Measurements from ENCODE around the gene PAN2.
"Not testable (repeated sequence)": the region's sequence is repeated elsewhere in the genome, so short reads cannot be mapped to it uniquely, and the experiment has no call there.

PAN2 gene, protein sequence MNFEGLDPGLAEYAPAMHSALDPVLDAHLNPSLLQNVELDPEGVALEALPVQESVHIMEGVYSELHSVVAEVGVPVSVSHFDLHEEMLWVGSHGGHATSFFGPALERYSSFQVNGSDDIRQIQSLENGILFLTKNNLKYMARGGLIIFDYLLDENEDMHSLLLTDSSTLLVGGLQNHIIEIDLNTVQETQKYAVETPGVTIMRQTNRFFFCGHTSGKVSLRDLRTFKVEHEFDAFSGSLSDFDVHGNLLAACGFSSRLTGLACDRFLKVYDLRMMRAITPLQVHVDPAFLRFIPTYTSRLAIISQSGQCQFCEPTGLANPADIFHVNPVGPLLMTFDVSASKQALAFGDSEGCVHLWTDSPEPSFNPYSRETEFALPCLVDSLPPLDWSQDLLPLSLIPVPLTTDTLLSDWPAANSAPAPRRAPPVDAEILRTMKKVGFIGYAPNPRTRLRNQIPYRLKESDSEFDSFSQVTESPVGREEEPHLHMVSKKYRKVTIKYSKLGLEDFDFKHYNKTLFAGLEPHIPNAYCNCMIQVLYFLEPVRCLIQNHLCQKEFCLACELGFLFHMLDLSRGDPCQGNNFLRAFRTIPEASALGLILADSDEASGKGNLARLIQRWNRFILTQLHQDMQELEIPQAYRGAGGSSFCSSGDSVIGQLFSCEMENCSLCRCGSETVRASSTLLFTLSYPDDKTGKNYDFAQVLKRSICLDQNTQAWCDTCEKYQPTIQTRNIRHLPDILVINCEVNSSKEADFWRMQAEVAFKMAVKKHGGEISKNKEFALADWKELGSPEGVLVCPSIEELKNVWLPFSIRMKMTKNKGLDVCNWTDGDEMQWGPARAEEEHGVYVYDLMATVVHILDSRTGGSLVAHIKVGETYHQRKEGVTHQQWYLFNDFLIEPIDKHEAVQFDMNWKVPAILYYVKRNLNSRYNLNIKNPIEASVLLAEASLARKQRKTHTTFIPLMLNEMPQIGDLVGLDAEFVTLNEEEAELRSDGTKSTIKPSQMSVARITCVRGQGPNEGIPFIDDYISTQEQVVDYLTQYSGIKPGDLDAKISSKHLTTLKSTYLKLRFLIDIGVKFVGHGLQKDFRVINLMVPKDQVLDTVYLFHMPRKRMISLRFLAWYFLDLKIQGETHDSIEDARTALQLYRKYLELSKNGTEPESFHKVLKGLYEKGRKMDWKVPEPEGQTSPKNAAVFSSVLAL

DNA sequence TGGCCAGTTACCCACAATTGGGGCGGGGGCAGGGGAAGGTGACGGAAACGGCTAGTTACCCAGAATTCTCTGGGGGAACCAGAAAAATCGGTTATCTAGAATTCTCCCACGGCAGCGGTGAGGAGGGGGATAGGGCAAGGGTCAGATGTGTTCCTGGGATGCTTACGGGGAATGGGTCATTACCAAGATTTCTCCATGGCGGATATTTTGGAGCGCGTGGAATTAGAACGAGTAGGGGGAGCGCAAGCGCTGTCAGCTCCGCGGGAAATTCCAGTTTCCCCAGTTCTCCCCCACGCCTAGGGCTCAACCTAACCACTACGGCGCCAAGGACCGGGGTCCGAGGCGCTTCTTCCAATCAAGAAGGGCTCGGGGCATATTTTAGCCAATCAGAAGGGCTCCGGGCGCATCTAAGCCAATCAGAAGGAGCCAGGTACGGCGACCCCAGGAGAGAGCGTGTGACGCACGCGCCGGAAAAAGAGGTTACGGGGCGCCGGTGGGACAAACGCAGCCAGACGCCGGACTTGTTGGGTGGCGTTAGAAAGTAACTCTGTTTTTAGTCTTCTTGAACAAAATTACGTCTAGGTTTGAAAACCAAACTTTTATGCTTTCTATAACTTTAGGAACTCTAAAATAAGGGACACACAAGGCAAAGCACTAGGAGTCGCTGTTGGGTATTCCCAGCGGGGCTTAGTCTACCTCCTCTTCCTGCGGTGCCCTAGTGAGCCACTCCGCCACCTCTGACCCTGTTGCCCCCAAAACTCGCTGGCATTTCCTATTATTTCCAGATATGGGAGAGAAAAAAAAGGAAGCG lies at the start of gene PAN2:
Gene PAN2 (minus strand): TSS at position 322 of the 811 bp plus-strand sequence. CDS start 906 bp downstream, outside the sequence.
- peak; percentile 93 for DNase-seq

- DNase-seq = no peak
Observed at GRCh38 chr12:56382611-56383010, 48.8 kb upstream of the PAN2 start.

GRCh38 chr12:56377989-56378316 lies 44.2 kb upstream of the PAN2 start:
- no peak for DNase-seq

DNA sequence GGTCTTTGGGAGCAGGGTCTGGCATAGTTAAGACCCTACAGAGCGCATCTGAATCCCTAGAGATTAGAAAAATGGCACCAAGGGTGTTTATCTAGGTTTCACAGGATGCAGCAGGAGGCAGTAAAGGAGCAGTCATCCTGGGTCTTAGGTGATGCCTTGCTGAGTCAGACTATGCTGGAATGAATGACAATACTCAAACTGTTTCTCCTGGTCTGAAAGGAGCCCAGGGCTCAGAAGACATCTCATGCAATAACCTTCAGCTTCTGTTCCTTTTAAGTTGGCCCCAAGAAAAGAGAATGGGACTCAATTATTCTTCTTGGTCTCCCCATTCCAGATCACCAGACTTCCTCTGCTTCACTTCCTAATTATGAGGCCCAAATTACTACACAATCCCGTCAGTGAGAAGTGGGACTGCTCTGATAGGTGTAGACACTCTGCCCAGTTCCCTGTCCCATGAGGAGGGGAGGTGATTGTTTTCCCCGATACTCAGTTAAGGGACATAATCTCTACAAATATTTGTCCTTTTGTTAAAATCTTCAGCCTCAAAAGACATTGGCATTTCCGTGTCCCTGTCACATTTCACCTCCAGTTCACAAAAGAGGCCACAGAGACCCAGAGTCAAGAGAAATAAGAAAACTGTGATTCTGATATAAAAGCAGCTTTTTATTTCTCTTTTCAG lies 43.6 kb upstream of the PAN2 start:
- no peak for DNase-seq

GRCh38 chr12:56375598-56376434 lies 42.0 kb upstream of the PAN2 start:
- no peak for DNase-seq

DNA sequence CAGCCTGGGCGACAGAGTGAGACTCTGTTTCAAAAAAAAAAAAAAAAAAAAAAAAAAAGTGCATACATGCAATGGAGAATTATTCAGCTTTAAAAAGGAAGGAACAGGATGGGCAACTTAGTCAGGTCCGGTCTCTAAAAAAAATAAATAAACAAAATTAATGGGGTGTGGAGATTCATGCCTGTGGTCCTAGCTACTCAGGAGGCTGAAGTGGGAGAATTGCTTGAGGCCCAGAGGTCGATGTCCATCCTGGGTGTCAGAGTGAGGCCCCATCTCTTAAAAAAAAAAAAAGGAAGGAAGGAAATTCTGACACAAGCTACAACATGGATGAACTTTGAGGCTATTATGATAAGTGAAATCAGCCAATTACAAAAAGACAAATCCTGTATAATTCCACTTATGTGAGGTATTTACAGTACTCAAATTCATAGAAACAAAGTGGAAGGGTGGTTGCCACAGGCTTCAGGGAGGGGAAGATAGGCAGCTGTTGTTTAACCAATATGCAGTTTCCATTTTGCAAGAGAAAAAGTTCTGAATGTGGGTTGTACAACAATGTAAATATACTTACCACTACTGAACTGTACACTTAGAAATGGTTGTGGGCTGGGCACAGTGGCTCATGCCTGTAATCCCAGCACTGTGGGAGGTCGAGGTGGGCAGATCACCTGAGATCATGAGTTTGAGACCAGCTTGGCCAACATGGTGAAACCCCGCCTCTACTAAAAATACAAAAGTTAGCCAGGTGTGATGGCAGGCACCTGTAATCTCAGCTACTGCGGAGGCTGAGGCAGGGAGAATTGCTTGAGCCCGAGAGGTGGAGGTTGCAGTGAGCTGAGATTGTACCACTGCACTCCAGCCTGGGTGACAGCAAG lies 41.2 kb upstream of the PAN2 start:
- DNase-seq = peak; percentile 7

- DNase-seq = no peak
Observed at GRCh38 chr12:56373515-56373914, 39.7 kb upstream of the PAN2 start.

DNA sequence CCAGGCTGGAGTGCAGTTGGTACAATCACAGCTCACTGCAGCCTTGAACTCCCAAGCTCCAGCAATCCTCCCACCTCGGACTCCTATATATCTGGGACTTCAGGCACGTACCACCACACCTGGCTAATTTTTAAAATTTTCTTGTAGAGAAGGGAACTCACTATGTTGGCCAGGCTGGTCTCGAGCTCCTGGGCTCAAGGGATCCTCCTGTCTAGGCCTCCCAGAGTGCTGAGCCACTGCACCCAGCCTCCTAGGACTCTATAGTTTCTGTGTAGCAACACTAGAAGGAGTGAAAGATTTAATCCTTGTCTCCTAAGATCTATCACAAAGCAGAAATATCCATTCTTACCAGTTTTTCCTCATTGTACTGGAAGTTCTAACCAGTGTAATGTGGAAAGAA lies 33.1 kb upstream of the PAN2 start:
- no peak for DNase-seq

DNA sequence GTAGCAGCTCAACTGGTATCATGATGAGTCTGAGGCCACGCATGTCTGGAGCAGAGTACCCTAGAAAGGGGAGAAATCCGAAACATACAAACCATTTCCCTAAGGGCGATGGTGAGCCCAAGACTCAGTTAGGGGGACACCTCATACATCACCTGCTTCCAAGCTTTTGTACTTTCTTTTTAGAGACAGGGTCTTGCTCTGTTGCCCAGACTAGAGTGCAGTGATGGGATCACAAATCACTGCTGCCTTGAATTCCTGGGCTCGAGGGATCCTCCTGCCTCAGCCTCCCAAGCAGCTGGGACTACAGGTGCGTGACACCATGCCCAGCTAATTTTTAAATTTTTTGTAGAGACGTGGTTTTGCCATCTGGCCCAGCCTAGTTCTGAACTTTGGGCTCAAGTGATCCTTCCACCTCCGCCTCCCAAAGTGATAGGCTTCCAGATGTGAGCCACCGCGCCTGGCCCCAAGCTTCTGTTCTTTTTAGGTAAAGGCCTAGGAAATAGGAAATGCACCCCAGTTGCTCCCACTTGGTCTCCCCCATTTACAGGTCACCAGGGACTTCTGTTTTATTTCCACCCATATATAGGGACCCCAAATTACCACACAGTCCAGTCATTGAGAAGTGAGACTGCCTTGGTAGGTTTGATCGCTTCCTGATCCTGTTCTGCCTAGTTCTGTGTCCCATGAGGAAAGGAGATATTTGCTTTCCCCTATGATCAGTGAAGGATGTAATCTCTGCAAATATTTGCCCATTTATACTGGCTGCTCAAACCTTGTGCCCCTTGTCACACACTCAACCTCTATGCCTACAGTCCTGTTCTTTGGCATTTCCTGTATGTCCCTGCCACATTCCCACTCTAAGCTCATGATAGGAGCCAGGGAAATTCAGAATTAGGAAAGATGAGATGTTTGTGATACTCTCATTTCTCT lies 28.6 kb upstream of the PAN2 start, which contains the start of gene APOF:
Gene APOF (minus strand): TSS at position 728 of the 930 bp plus-strand sequence. CDS start 112 bp downstream, at position 616.
- no peak for DNase-seq

DNA sequence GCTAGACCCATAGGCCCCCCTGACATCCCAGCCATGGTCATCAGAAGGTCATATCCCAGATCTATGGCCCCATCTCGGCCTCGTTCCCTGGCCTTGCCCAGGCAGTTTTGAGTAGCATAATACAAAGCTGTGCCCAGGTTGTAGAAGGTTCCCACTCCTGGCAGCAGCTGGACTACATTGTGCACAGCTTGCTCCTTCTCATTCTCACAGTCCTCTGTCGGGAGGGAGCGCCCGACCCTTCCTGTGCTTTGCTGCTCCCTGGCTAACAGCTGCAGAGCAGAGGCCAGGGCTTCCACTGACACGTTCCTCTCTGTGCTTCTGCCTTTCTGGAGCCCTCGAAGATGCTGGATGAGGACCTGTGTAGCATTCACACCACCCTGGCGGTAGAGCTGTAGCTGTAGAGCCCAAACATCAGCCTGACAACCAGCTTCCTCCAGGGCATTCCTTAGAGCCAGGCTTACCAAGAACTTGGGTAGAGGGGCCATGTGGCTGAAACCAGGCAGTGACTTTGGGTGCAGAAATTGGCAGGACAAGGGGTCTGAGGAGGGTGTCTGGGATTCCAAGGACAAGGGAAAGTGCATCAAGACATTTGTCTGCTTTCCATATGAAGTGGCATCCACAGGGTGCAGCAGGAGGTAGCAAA lies 27.8 kb upstream of the PAN2 start:
- DNase-seq = no peak

DNA sequence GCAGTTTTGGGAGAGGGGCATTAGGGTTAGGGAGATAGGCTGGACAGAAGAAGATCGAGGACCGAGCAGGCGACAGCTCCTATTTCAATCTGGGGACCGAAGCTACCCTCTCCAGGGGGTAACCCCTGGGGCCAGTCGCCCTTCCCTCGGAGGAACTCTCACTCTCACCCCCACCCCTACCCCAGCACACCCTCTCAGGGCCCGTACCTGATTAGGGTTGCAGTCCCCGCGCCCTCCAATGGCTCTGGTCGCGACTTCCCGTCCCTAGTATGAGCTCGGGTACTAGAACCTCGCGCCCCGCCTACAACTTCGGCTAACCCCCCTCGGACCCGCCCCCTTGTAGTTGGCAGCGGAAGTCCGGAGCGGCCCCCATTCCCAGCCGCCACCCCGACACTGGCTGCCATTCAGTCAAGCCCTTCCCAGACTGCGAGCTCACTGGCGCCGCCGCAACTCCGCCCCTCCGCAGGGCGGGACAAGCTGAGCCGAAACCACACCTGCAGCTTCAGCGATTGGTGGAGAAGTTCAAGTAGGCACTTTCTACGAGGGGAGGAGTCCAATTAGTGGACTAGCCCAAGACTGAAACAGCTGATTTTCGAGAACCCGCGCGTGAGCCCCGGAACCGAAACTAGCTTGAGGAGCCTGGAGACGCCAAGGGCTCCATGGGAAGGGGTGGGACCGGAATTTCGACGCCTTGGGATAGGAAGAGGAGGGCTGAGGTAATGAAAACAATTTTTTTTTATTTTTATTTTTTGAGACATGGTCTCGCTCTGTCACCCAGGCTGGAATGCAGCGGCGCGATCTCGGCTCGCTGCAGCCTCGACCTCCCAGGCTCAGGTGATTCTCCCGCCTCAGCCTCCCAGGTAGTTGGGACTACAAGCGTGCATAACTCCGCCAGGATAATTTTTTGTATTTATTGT lies 26.3 kb upstream of the PAN2 start, which contains the start of gene STAT2:
Gene STAT2 (minus strand): TSS at position 257 of the 917 bp plus-strand sequence. CDS start 3,536 bp downstream, outside the sequence.
- peak; percentile 99 for DNase-seq

DNA sequence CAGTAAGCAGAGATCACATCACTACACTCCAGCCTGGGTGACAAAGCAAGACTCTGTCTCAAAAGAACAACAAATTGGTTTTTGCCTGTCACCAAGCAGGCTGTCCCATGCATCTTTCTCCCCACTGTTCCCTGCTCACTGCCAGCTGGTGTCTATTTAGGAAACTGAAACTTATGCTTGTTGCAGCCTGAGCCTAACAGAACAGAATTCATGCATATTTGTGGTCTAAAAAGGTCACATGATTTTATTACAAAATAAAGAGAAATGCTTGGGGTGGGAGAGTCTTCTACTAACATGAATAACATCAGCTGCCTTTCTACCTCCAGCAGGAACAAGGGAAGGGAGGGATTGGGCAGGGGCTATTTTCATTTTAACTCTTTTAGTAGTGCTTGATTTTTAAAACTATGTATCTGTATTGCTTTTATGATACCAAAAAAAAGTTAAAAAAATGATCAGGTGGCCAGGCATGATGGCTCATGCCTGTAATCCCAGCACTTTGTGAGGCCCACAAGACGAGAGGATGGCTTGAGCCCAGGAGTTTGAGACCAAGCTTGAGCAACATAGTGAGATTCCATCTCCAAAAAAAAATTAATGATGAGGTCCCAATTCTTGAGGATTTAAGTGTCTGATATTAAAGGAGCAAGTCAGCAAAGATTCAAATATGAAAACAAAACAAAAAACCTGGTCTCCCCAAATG lies 25.2 kb upstream of the PAN2 start:
- DNase-seq = peak; percentile 56

DNA sequence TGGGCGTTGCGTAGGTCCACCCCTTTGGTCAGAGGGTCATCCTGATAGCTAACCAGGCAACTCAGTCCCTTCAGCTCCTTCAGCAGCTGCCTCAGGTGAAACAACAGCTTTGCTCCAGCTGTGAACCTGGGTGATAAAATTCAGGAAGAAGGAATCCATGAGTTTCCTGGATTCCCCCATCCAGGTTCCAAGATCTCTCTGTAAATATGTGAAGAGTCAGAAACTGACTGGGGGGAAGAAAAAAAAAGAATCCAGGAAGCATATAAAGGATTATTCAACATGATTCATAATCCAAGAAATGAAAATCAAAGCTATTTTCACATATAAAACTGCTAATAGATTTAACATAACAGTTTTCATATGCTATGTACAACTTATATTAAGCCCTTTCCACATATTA lies 17.5 kb upstream of the PAN2 start:
- DNase-seq = no peak

- no peak for DNase-seq
Observed at GRCh38 chr12:56350662-56351061, 16.9 kb upstream of the PAN2 start.

DNA sequence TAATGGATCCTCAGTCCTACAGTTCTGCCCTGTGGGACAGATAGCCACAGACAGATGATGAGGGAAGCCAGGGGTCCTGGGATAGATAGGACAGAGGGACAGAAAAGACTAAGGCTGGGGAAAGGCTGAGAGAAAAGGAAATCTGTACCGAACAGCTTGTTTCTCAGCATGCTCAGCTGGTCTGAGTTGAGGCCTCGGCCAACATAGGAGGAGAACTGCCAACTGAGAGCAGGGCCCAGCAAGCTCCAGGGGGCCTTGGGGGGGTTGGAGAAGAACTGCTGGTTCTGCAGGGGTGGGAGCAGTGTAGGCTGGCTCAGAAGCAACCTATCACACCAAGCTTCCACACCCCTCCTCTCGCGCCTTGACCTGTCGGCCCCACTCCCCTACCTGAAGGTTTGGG lies 15.0 kb upstream of the PAN2 start:
- no peak for DNase-seq

- DNase-seq = not testable (repeated sequence)
Observed at GRCh38 chr12:56347255-56347654, 13.5 kb upstream of the PAN2 start.
